HepG2 (cell line): ENCODE measurements around the gene NKAIN2. TPM values are rescaled to one million over a fixed set of nuclear protein-coding genes. Genes with fewer than 3 reads are reported as not detected.

Experiments used
- ATAC-seq: fragments of 200-7000 bp; cut with Tn5 transposase; 3 replicates; pipeline ENCODE4 v1.9.1; 2020; ENCODE audit warnings: mild to moderate bottlenecking, moderate library complexity
- BruUV-seq: library from RNA; stranded (reverse); fragments of 400-500 nt; replicated peaks from 2 replicates; lab custom pipeline; 2021; lab: Mats Ljungman, UMichigan
- CTCF ChIA-PET: fragments of 300-600 bp; formaldehyde crosslinking; extraction: SDS; loops from one replicate; lab custom pipeline; 2021; ENCODE audit warnings: low total read pairs, inconsistent platforms, low intra/inter-chr PET ratio; lab: Yijun Ruan, JAX
- POLR2A ChIA-PET: fragments of 350-600 bp; sonication (Branson Sonifier 250); formaldehyde crosslinking; loops from one replicate; lab custom pipeline; 2020; ENCODE audit warnings: antibody characterized with exemption, inconsistent platforms; lab: Yijun Ruan, JAX
- DNase-seq: peaks from one replicate; pipeline ENCODE4 v3.0.0-alpha.2; 2015; ENCODE audit warnings: low spot score
- FAIRE-seq: peaks from 3 replicates; lab custom pipeline; 2011; peaks lifted over from hg19 to GRCh38; lab: Jason Lieb, UNC
- H2AFZ ChIP-seq: one replicate; pipeline ENCODE4 v1.6.1; 2011; ENCODE audit warnings: low read length, inconsistent platforms
- H3K27ac ChIP-seq: fragments of 300-600 bp; 3 replicates; pipeline ENCODE4 v1.8.0; 2011; ENCODE audit warnings: mixed run types, mild to moderate bottlenecking, mixed read lengths, low read length, inconsistent platforms; ENCODE audit not compliant: insufficient read depth; ENCODE audit errors: extremely low read length
- H3K27me3 ChIP-seq, 2 experiments: fragments of 200-600 bp in 1 of 2; 2 replicates in 1 of 2; 3 replicates in 1 of 2; pipeline versions ENCODE4 v1.6.0 to v1.8.0; 2011; ENCODE audit warnings: low read length in 2 of 2, mild to moderate bottlenecking in 2 of 2, moderate library complexity in 2 of 2, inconsistent platforms in 1 of 2; ENCODE audit not compliant: insufficient read depth in 2 of 2, control insufficient read depth in 1 of 2
- H3K36me3 ChIP-seq, 2 experiments: fragments of 200-600 bp in 1 of 2; replicated peaks in 1 of 2; 2 replicates in 1 of 2; 3 replicates in 1 of 2; pipeline versions ENCODE4 v1.5.1 to v1.8.0; 2011; ENCODE audit warnings: low read length in 2 of 2, inconsistent platforms in 1 of 2; ENCODE audit not compliant: insufficient read depth in 2 of 2, control insufficient read depth in 1 of 2
- H3K4me1 ChIP-seq: 2 replicates; pipeline ENCODE4 v1.5.1; 2012; ENCODE audit warnings: low read length, inconsistent platforms; ENCODE audit not compliant: insufficient read depth
- H3K4me2 ChIP-seq: 2 replicates; pipeline ENCODE4 v1.6.0; 2011; ENCODE audit warnings: low read depth, low read length, inconsistent platforms
- H3K4me3 ChIP-seq, 3 experiments: fragments of 200-600 bp in 1 of 3; sonication (generic), shearing (Covaris generic) in 1 of 3; replicated peaks in 1 of 3; 2 replicates each; pipeline ENCODE4 v1.5.1; 2011 to 2016; ENCODE audit warnings: low read length in 3 of 3, inconsistent platforms in 2 of 3, low read depth in 2 of 3, mild to moderate bottlenecking in 2 of 3, control low read depth in 1 of 3, mixed read lengths in 1 of 3; ENCODE audit not compliant: insufficient read depth in 1 of 3
- H3K79me2 ChIP-seq: one replicate; pipeline ENCODE4 v1.6.1; 2011; ENCODE audit warnings: low read length, inconsistent platforms; ENCODE audit not compliant: insufficient read depth
- H3K9ac ChIP-seq: 2 replicates; pipeline ENCODE4 v1.6.0; 2011; ENCODE audit warnings: mild to moderate bottlenecking, low read depth, low read length, inconsistent platforms; ENCODE audit not compliant: insufficient read depth
- H3K9me3 ChIP-seq: 2 replicates; pipeline ENCODE4 v1.5.1; 2012; ENCODE audit warnings: mild to moderate bottlenecking, low read length
- H4K20me1 ChIP-seq: 2 replicates; pipeline ENCODE4 v1.6.0; 2011; ENCODE audit warnings: inconsistent platforms, mild to moderate bottlenecking, low read length, moderate library complexity; ENCODE audit not compliant: insufficient read depth
- CREB1 ChIP-seq, 2 experiments: fragments of 450-650 bp in 1 of 2; IDR thresholded peaks; 2 replicates each; pipeline ENCODE4 v1.6.1; 2016 to 2017; ENCODE audit warnings: control low read depth in 1 of 2, mild to moderate bottlenecking in 1 of 2, missing compliant biosample characterization in 1 of 2, missing genetic modification characterization in 1 of 2
- CREM ChIP-seq, 2 experiments: sonication (generic) in 1 of 2; formaldehyde crosslinking in 1 of 2; IDR thresholded peaks; 2 replicates each; pipeline versions ENCODE4 v1.4.0 to v1.6.1; 2016 to 2020; ENCODE audit warnings: antibody characterized with exemption in 1 of 2, mild to moderate bottlenecking in 1 of 2, missing genetic modification reagents in 1 of 2
- KLF9 ChIP-seq: IDR thresholded peaks from 2 replicates; pipeline ENCODE4 v1.6.1; 2016; ENCODE audit warnings: low read depth
- SIN3B ChIP-seq: fragments of 150-350 bp; IDR thresholded peaks from 2 replicates; pipeline ENCODE4 v1.6.1; 2014; ENCODE audit warnings: low read length
- ZFP62 ChIP-seq: sonication (generic); formaldehyde crosslinking; IDR thresholded peaks from 2 replicates; pipeline ENCODE4 v1.4.0; 2020; ENCODE audit warnings: missing genetic modification reagents
- ZNF296 ChIP-seq: sonication (generic); formaldehyde crosslinking; conservative IDR thresholded peaks from 2 replicates; pipeline ENCODE4 v1.5.0; 2020; ENCODE audit warnings: mild to moderate bottlenecking, missing genetic modification reagents
- ZNF496 ChIP-seq: sonication (generic); formaldehyde crosslinking; IDR thresholded peaks from 2 replicates; pipeline ENCODE4 v1.8.1; 2023; ENCODE audit warnings: mild to moderate bottlenecking, moderate library complexity, missing genetic modification reagents; ENCODE audit not compliant: insufficient replicate concordance
- WGBS: methylation state at CpG from one replicate; pipeline ENCODE4 v1.1.6; 2017; ENCODE audit warnings: low lambda C conversion rate; 5-methylcytosine and 5-hydroxymethylcytosine counted together
- in situ Hi-C: cut with HindIII; loops from 2 replicates; pipeline ENCODE4 v1.10.0; 2017; ENCODE audit warnings: low pct_unique_long_range_greater_than_20kb; ENCODE audit not compliant: extremely low pct_ligation_motif_present
- intact Hi-C: fragments of 100-400 bp; cut with micrococcal nuclease; formaldehyde crosslinking; loops from one replicate; pipeline ENCODE4 v1.10.0; 2022; ENCODE audit not compliant: unreplicated experiment
- polyA plus RNA-seq, 8 experiments: library from polyadenylated mRNA; depleted of rRNA in 3 of 8; stranded (reverse) in 7 of 8; unstranded in 1 of 8; fragments of >200 nt; fragmentation: Illumina TruSeq in 4 of 8; extraction: Trizol in 4 of 8; gene quantifications; 2 replicates each; pipeline versions ENCODE4 v1.2.1 to v1.2.3, GENCODE V29; 2011 to 2016; ENCODE audit warnings: low read depth in 4 of 8, missing spikeins in 1 of 8, mixed read lengths in 1 of 8; ENCODE audit not compliant: insufficient read depth in 1 of 8
- total RNA-seq, 5 experiments: library from RNA; depleted of rRNA; stranded (reverse); fragments of >200 nt; fragmentation: Illumina TruSeq; extraction: Trizol; gene quantifications; 2 replicates each; pipeline ENCODE4 v1.2.3, GENCODE V29; 2016; ENCODE audit warnings: low read depth in 1 of 5
- TF ChIP-seq, protein P1 (sequence below): sonication (generic); formaldehyde crosslinking; IDR thresholded peaks from 2 replicates; pipeline ENCODE4 v1.4.0; 2020; ENCODE audit warnings: mild to moderate bottlenecking, missing genetic modification reagents

NKAIN2 gene
- total and polyA plus RNA-seq, 2 of the 13 experiments (the other 11 are each of a cell fraction or from before 2014, with no cell fraction given): not detected

DNA sequence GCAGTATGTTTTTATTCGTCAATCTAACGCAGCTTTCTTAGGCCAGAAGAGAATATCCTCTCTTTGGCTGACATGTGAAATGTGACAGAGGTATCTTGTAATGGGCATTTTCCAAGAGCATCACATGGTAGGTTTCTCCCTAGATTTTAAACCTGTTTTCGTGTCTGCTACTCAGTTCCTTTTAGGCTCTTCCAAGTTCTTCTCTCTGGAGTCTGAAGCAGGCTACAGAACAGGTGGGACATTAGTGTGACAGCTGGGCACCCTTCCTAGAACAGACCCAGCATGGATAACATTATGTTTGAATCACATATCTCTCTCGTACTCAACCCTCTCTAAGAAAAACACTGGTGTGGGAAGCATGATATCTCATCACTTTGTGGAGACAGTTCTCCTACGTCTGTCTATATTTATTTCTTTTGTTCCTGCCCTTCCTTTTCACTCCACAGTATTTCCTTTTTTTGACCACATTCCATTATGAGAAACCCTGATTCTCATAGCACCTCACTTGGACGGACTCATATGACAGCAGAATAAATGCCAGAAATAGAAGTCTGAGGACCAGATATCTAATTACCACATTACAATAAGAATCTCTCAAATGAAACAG, 263.4 kb downstream of the NKAIN2 start (continued):
- TF ChIP-seq KLF9 (CRISPR knock-in tag): no peak

DNA sequence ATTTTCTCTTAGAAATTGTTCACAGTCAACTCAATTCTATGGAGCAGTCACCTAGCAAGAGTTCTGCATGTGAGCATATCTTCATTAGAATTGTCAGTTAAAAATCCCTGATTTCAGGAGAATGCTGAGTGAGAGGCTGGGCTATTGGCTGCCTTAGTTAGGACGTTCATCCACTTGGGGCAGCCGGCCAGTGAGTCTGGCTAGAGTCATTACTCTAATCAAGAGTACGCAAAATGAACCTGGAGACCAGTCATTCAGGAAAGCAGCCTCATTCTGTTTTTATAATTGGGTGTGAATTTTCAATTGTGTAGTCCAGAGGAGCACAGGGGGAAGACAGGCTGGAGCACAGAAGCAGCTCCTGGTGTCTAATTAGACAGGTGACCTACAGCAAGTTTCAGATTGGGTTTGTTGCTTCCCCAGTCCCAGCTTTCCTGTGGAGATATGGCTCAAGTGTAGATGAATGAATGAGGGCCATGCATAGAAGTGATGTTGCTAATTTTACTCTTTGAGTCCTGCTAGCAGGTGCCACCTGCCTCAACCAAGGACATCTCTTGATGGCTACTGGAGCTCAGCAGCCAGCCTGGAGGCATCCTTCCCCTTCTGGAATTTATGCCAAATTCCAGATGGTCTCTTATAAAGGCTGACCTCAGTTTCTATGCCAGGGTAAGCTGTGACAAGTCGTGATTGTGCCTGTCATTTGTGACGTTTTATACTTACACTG, 265.7 kb downstream of the NKAIN2 start:
- intact Hi-C loops (no loop called here), in situ Hi-C loops (no loop called here)
- no TSS peak for BruUV-seq
- DNase-seq: no peak
- Histone ChIP-seq H3K9me3 (no peaks in the 10 kb centered on the region), H3K4me1 (no peaks in the 10 kb centered on the region), H3K4me2 (no peak overlapping the region), H3K27me3 (no peaks in the 10 kb centered on the region), H3K79me2 (no peaks in the 10 kb centered on the region), H3K36me3 (no peaks in the 10 kb centered on the region), H4K20me1 (no peaks in the 10 kb centered on the region), H3K4me3 (no peak overlapping the region), H3K9ac (no peak overlapping the region), H2AFZ (no peak overlapping the region), H3K27ac (no peak overlapping the region)
- no peak for ATAC-seq
- ChIA-PET CTCF (no interaction called here), POLR2A (no interaction called here)
- 0 out of 2 replicates have a peak, but pooled peaks have one; percentile 42 for TF ChIP-seq CREB1 (IDR thresholded peaks at IDR 0.05)
- no peak for TF ChIP-seq CREB1 (CRISPR knock-in tag; IDR thresholded peaks at IDR 0.05)
- TF ChIP-seq CREM (IDR thresholded peaks at IDR 0.05): no peak
- no peak for TF ChIP-seq CREM (CRISPR knock-in tag; IDR thresholded peaks at IDR 0.05)
- 14% methylated on average over 5 of the region's 5 CpGs for WGBS
- no peak for FAIRE-seq

DNA sequence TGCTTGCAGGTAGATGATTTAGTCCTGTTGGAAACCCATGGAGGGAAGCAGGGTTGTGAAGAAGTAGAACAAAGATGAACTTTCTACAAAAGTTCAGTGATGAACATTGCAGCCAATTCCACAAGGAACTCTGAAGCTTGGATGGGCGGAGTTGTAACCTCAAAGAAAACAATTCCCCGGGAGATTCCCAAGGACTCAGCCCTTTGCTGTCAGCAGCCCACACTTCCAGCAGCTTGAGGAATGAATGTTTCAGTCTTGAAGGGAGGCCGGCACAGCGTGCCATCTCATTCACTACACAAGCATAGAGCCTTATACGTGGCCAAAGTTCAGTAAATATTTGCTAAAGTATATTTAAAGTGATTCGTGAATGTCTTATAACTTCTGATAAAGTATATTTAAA, 269.4 kb downstream of the NKAIN2 start:
- no peaks in the 10 kb centered on the region for H3K4me1 ChIP-seq
- WGBS: 29% methylated on average over 6 of the region's 6 CpGs
- intact Hi-C loops (no loop called here), in situ Hi-C loops (no loop called here)
- H3K36me3 ChIP-seq: no peaks in the 10 kb centered on the region
- H4K20me1 ChIP-seq: no peaks in the 10 kb centered on the region
- DNase-seq: no peak
- no peak for ATAC-seq
- BruUV-seq: no TSS peak
- H3K9me3 ChIP-seq: no peaks in the 10 kb centered on the region
- CTCF ChIA-PET: no interaction called here
- no peak overlapping the region for H3K27ac ChIP-seq
- no peak overlapping the region for H2AFZ ChIP-seq
- no peaks in the 10 kb centered on the region for H3K79me2 ChIP-seq
- no peak overlapping the region for H3K9ac ChIP-seq
- no peak for FAIRE-seq
- POLR2A ChIA-PET: no interaction called here
- no peak overlapping the region for H3K4me2 ChIP-seq
- no peaks in the 10 kb centered on the region for H3K27me3 ChIP-seq
- TF ChIP-seq SIN3B (no peak), ZFP62 (CRISPR knock-in tag) (no peak), ZNF496 (CRISPR knock-in tag) (no peak), ZNF296 (CRISPR knock-in tag) (no peak)
- TF ChIP-seq, protein P1, sequence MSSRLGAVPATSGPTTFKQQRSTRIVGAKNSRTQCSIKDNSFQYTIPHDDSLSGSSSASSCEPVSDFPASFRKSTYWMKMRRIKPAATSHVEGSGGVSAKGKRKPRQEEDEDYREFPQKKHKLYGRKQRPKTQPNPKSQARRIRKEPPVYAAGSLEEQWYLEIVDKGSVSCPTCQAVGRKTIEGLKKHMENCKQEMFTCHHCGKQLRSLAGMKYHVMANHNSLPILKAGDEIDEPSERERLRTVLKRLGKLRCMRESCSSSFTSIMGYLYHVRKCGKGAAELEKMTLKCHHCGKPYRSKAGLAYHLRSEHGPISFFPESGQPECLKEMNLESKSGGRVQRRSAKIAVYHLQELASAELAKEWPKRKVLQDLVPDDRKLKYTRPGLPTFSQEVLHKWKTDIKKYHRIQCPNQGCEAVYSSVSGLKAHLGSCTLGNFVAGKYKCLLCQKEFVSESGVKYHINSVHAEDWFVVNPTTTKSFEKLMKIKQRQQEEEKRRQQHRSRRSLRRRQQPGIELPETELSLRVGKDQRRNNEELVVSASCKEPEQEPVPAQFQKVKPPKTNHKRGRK (CRISPR knock-in tag): no peak
- no peak overlapping the region for H3K4me3 ChIP-seq
